Ammon's horn (tissue), 1 donor: Measurements from ENCODE around the gene LCT.
"Not testable (repeated sequence)": the region's sequence is repeated elsewhere in the genome, so short reads cannot be mapped to it uniquely, and the experiment has no call there.

ENCODE experiments used
- DNase-seq: peaks from one replicate; pipeline ENCODE4 v3.0.0-alpha.2; 2016; ENCODE audit warnings: low spot score

The LCT gene

DNA sequence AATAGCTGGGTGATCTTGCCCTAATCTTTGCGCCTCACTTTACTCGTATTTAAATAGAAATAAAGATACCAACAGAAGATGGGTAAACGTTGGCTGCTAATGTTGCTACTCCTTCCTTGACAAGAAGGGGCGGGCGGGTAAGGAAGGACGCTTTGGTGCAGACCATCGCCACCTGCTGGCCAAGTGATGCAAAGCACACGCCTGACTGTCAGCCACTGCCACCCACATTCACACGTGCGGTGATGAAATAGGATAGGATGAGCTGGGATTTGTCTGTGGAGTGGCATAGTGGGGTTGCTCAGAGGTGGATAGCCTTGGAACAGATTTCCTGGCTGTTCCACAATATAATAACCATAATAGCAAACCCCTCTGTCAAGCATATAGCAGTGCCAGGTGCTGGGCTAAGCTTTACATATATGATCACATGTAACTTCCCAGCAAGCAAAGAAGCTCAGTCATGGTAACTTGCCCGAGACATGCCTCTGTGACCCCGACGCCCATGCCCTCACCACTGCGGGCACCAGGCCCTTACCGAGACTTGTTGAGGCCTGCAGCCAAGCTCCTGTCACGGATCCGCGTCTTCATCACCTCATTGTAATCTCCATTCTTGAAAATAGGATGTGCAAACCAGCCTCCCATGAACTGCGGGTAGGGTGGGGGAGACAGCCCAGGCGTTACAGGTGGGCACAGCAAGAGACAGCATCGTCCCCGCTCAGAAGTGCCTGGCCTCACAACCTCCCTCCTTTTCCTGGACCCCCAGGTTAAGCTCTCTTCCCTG, 39.3 kb downstream of the LCT start:
- peak; percentile 75 for DNase-seq

- no peak for DNase-seq
Observed at GRCh38 chr2:135796606-135797005, 40.4 kb downstream of the LCT start.

DNA sequence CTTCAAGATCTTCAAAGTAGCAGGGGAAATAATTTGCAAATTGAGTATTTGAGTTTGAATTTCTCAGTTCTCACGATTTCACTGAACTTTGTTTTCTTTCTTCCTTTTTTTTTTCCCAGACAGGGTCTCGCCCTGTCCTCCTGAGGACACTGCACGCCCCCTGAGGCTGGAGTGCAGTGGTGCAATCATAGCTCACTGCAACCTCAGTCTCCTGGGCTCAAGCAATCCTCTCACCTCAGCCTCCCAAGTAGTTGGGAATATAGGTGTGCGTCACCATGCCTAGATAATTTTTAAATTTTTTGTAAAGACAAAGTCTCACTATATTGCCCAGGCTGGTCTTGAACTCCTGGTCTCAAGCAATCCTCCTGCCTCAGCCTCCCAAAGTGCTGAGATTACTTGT, 41.3 kb downstream of the LCT start:
- DNase-seq = not testable (repeated sequence)

GRCh38 chr2:135792401-135793150, 44.4 kb downstream of the LCT start:
- DNase-seq = no peak

- DNase-seq = no peak
Observed at GRCh38 chr2:135791418-135792190, 45.4 kb downstream of the LCT start.

GRCh38 chr2:135790423-135790822, 46.6 kb downstream of the LCT start:
- no peak for DNase-seq

DNA sequence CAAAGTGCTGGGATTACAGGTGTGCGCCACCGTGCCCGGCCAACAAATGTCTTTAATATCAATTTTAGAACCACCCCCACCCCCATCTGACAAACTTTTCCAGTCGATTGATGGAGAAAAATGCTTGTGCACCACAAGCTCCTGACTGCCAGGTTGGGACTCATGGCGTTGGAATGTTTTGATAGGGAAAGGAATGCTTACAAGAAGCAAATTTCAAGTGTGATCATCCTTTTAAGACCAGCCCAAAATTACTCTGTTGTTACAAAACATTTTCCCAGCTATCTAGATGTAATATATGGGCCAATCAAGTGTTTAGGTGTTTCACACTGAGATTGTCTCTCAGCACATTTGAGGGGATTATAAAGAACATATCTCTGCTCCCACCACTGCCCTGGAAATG, 50.2 kb downstream of the LCT start:
- DNase-seq = no peak

DNA sequence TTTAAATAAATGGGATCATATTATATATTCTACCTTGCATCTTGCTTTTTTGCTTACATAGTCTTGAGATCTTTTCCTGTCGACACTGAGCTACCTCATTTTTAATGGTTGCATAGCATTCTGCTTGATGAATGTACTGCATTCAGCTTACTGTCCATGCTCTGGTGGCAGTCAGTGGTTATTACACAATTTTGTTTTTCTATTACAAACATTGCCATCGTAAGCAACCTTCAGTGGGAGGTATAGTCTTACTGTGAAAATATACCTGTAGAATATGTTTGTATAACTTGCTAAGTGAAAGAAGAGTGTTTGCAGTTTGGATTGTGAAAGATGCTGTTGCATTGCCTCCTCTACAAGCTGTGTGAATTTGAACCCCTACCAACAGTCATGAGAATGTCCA, 52.0 kb downstream of the LCT start:
- DNase-seq = no peak

DNA sequence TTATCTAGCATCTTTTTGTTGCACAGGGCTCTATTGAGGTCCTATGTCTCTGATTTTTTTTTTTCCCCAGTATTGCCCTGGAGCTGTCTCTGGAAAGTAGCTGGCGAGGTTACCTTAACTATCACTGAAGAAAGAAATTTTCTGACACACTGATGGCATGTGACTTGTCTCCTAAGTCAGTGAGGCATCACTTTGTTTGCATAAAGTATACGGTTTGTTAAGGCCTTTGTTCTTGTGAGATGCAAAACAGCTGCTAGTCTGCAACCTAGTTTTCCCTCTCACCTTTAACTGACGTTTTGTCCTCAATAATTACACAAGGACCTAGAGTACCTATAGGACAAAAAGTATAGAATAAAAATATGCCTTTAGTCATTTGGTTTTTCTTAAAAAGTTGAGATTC, 53.5 kb downstream of the LCT start:
- DNase-seq = no peak

DNA sequence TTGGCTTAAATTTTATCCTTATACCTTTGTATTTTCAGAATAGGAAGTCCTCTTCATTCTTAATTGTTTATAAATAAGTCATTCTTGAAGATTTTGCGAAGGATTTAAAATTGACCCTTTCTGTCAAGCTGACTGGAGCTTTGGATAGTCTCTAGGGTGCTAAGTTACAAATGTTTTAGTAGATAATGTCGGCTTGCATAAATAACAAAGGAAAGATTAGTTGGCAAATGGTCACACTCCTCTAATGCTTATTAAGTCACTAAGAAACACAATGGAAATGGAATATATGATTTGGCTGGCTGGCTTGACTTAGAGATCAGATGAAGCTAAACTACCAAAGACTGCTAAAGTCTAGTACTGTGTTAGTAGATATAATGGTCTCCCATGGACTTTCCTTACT, 54.8 kb downstream of the LCT start:
- no peak for DNase-seq

- DNase-seq = no peak
Observed at GRCh38 chr2:135776367-135776766, 60.6 kb downstream of the LCT start.

DNA sequence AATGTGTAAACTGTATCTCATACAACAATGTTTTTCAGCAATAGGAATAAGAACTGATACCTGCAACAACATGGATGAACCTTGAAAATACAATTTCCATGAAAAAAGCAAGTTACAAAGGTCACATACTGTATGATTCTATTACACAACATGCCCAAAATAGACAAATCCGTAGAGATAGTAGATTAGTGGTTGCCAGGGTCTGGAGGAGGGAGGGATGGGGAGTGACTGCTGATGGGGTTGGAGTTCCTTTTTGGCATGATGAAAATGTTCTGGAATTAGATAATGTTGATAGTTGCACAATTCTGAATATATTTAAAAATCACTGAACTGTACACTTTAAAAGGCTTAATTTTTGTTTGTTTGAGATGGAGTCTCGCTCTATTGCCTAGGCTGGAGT, 61.6 kb downstream of the LCT start:
- peak; percentile 22 for DNase-seq

DNA sequence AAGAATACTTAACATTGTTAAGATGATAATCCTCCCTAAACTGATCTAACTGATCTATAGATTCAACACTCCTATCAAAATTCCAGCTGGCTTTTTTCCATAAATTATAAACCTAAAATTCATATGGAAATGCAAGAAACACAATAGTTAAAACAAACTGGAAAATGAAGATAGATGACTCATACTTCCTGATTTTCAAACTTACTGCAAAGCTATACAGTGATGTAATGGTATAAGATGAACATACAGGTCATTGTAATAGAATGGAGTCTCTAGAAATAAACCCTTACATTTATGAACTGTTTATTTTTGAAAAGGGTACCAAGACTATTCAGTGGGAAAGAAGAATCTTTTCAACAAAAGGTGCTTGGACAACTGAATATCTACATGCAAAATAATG, 63.1 kb downstream of the LCT start:
- no peak for DNase-seq

GRCh38 chr2:135773319-135773718, 63.7 kb downstream of the LCT start:
- DNase-seq = no peak

DNA sequence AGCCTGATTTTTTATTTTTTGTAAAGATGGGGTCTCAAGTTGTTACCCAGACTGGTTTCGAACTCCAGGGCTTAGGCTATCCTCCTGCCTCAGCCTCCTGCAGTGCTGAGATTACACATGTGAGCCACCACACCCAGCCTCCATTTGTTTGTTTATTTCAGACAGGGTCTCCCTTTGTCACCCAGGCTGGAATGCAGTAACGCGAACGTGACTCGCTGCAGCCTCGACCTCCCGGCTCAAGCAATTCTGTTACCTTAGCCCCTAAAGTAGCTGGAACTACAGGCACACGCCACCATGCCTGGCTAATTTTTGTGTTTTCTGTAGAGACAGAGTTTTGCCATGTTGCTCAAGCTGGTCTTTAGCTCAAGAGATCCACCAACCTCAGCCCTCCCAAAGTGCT, 68.1 kb downstream of the LCT start:
- no peak for DNase-seq

DNA sequence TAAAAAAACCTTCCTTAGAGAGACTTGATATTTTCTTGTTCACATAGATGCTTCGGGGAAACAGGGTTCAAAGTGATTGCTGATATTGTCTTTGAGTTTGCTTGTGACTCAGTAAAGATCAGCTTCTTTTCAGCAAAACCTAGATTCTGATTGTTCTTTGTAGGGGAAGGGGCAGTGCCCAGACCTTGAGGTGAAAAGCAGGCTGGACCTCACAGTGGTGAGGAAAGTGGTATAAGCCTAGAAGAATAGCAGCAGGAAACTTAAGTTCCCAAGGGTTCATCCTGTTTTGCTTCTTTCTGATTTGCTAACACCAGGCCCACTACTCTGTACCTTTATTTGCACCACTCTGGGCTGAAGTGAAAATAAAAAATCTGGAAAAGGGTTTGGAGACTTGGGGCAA, 74.5 kb downstream of the LCT start:
- DNase-seq = no peak

DNA sequence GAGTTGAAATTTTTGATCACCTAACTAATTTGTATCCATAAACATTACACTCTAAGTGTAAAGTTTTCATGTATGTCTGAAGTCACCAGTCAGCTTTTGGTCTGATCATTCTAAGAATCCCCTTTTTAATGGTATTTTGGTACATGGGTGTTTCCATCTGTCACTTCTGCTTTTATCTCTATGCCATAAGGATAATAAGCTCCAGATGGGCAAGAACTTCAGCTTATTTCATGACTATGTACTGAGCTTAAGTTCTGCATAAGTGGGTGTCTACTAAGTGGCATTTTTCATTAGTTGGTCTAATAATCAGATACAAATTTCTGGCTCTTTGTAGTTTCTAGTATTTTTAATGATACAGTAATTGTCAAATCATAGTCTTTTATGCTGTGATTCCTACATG, 75.0 kb downstream of the LCT start:
- DNase-seq = no peak

DNA sequence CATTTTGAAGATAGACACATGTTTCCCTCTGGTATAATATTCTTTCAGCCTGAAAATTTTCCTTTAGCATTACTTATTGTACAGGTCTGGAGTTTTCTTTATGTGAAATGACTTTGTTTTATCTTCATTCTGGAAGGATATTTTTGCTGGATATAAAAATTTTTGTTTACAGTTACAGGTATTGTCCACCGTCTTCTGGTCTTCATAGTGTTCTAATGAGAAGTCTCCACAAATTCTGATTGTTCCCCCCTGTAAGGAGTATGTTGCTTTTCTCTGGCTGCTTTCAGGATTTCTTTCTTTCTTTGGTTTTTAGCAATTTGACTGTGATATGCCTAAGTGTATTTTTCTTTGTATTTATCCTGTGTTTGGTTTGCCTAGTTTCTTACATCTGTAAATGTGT, 80.3 kb downstream of the LCT start:
- no peak for DNase-seq

DNA sequence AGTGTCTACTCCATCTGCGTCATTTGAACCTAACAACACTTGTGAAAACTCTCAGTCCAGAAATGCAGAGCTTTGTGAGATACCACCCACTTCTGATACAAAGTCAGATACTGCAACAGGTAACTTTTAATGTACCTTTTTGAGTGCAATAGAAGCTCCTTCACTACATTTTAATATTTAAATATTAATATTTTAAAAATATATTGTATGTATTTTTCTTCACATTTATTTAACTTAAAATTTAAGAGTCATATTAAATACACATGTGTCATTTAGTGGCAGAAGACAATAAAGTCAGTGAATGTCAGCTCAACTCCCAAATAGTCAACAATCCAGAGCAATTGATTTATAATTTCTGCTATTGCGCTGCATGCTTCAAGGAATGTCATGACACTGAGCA, 81.4 kb downstream of the LCT start:
- DNase-seq = no peak

DNA sequence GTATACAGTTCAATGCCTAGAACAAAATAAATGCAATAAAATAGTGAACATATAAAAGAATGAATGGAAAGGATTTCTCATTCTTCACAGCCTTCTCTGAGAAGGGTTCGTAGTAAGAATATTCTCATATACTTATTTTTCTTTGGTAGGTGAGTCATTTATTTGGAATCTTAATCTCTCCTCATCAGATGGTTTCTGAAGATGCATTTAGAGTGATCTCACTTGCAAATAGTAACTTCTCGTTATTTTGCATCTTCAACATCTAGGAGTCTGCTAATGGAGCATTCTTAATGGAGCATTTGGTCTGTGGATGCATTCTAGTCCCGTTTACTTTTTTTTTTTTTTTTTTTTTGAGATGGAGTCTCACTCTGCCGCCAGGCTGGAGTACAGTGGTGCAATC, 91.4 kb downstream of the LCT start:
- DNase-seq = no peak

- peak; percentile 12 for DNase-seq
Observed at GRCh38 chr2:135744760-135745314, 92.1 kb downstream of the LCT start.

GRCh38 chr2:135743860-135744259, 93.1 kb downstream of the LCT start:
- no peak for DNase-seq

- peak; percentile 56 for DNase-seq
Observed at GRCh38 chr2:135742325-135742757, 94.6 kb downstream of the LCT start.
